Measurements from ENCODE around the gene TRIM48.
"Not testable (repeated sequence)": the region's sequence is repeated elsewhere in the genome, so short reads cannot be mapped to it uniquely, and the experiment has no call there.

Gene TRIM48

GRCh38 chr11:55261855-55262254, at the start of gene TRIM48:
TSS of gene TRIM48 (plus strand) at chr11:55262155. CDS start at chr11:55262268, 113 bp downstream.
- DNase-seq, result not testable (repeated sequence)

DNA sequence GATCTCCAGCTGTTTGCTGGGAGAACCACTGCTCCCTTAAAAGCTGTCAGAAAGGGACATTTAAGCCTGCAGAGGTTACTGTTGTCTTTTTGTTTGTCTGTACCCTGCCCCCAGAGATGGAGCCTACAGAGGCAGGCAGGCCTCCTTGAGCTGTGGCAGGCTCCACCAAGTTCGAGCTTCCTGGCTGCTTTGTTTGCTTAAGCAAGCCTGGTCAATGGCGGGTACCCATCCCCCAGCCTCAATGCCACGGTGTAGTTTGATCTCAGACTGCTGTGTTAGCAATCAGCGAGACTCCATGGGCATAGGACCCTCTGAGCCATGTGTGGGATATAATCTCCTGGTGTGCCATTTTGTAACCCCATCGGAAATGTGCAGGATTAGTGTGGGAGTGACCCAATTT, 23.6 kb upstream of the TRIM48 start:
- DNase-seq, result not testable (repeated sequence)

DNA sequence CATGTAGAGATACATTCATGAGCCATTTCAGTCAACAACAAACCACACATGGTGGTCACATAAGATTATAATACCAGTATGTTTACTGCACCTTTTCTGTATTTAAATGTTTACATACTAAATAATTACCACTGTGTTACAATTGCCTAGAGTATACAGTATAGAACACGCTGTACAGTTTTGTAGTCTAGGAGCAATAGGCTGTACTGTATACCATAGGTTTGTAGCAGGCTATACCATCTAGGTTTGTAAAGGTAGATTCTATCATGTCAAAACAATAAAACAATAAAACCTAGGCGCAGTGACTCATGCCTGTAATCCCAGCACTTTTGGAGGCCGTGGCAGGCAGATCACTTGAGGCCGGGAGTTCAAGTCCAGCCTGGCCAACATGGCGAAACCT, 1.1 kb downstream of the TRIM48 start:
- DNase-seq, result no peak
